ENCODE results near the gene DPYD.

The DPYD gene

DNA sequence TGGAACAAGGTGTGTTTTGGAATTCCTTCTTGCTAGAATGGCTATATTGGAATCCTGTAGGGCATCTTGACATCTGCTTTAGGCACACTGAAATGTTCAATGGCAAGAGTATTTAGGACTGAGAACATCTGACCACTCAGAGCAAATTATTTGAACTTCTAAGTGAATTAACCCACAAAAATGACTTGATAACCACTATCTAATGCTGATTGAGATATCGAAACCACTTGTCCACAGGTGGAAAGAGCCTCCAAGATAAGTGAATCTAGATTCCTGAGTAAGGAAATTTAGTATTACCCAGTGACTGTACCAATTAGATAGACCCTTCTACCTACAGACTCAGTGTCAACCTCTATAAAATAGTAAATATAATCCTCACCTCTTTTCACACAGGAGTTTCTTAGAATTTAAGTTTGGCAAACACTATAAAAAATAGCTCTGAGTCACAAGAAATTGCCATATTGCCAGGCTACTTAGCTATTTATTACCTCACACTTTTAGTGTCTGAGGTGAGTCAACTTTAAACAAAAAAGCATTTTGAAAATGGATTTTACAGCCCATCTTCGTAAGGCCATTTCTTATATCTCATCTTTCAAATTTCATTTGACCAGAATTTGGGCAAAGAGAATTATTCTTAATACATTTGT lies 777.5 kb downstream of the DPYD start:
- H3K27ac ChIP-seq = no peak overlapping the region
- TF ChIP-seq, protein P1, sequence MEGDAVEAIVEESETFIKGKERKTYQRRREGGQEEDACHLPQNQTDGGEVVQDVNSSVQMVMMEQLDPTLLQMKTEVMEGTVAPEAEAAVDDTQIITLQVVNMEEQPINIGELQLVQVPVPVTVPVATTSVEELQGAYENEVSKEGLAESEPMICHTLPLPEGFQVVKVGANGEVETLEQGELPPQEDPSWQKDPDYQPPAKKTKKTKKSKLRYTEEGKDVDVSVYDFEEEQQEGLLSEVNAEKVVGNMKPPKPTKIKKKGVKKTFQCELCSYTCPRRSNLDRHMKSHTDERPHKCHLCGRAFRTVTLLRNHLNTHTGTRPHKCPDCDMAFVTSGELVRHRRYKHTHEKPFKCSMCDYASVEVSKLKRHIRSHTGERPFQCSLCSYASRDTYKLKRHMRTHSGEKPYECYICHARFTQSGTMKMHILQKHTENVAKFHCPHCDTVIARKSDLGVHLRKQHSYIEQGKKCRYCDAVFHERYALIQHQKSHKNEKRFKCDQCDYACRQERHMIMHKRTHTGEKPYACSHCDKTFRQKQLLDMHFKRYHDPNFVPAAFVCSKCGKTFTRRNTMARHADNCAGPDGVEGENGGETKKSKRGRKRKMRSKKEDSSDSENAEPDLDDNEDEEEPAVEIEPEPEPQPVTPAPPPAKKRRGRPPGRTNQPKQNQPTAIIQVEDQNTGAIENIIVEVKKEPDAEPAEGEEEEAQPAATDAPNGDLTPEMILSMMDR (conservative IDR thresholded peaks at IDR 0.05) = no peak

DNA sequence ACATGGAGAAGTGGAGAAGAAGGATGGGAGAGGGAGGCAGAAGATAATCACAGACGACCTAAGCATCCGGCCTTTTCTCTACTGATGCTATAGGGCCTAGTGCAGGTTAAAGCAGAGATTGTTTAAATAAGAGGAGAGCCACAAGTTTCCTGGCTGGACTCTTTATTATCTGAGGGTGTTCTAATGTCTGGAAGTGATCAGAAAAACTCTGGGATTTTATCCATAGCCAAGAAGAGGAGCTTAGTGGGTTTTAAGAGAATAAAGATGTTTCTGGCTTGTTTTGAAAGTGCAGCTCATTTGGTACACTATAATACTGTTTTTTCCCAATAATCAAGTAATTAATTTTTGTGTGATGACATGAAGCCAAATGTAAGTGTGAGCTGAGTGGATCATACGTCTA lies 780.2 kb downstream of the DPYD start:
- no peak overlapping the region for H3K27ac ChIP-seq
- TF ChIP-seq, protein P1 (conservative IDR thresholded peaks at IDR 0.05) = no peak

DNA sequence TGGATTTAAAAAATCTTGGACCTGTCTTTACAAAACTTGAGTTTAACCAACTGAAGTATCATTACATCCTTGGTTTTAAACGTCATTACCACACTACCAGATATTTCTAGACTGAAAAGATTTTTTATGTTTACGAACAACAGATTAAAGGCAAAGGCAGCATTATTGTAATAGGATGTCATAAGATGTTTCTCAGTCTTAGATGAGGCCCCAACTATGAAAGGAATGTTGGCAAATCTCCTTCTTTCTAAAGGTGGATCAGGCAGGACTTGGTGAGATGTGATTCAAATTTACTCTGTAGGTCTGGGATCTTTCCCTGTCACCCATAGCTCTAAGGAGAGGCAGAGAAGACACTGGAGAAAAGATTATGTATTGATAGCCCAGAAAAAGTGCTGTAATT lies 781.3 kb downstream of the DPYD start:
- TF ChIP-seq, protein P1 (conservative IDR thresholded peaks at IDR 0.05) = no peak
- H3K27ac ChIP-seq = no peak overlapping the region

DNA sequence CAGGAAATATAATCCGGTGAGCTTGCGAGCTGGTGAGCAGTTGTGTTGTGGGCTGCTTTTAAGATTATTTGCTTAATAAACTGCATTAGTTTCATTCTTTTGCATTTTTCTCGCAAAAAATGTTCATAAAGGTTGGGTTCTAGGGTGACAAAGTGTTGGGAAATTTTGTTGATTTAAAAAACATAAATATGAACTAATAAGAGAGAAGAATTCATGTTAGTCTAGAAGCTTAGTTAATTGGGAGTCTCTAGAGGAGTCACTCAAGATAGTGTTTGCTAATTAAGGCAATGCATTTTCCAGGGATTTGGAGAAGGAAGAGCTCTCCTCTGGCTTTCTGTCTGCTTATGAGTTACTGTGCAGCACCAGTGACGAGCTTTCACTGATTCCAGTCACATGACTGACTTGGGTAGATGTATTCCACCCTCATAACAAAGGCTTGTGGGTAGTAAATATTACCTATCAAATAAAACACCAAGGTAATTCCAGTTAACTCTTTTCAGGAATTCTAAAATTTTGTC lies 782.3 kb downstream of the DPYD start:
- peak overlapping the region; percentile 28; the same call in 1 of the 2 replicates for H3K27ac ChIP-seq
- TF ChIP-seq, protein P1 (conservative IDR thresholded peaks at IDR 0.05) = peak; percentile 26

DNA sequence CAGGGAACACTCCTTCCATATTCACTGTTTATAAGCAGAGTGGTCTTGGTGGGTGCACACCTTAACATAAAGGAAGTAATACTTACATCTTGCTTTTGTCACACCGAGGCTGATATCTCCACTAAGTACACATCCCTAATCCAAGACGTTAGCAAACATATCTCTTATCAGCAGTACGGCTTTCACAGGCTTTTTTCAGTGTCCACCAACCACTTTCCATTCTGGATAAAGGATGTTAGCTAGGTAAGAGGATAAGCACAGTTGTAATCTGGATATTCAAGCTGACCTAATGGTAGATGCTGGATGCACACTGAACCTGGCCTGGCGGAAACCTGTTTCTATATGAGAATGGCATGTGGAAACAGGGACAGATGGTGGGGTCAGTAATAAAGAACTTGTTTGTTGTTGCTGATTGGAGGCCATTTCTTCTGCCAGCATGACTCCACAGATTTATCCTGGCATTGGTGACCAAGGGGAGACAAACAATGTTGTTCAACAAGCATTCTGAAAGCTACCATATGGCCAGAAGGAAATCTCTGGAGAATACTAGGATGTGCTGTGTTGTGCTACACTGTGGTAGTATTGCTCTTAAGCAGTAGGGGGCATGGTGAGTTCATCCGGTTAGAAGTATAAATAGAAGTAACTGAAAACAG lies 782.8 kb downstream of the DPYD start:
- peak overlapping the region; percentile 28; the same call in 1 of the 2 replicates for H3K27ac ChIP-seq
- TF ChIP-seq, protein P1 (conservative IDR thresholded peaks at IDR 0.05) = peak; percentile 79

DNA sequence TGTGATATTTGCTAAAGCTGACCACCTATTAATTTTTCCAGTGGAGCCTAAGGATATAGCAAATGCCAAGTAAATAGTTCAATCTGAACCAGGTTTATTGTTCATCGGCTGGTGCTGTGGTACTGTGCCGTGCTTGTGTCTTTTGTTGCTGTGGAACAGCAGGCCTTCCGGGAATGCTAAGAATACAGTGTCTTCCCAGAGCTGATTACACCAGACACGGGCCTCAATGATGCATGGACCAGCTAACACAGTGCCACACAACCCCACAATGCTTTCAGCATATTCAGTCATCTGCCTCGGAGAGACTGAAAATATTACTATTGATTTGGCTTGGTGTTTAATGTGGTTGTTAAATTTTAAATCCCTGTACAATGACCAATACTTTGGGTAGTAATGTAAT lies 783.8 kb downstream of the DPYD start:
- TF ChIP-seq, protein P1 (conservative IDR thresholded peaks at IDR 0.05) = no peak
- no peak overlapping the region for H3K27ac ChIP-seq

DNA sequence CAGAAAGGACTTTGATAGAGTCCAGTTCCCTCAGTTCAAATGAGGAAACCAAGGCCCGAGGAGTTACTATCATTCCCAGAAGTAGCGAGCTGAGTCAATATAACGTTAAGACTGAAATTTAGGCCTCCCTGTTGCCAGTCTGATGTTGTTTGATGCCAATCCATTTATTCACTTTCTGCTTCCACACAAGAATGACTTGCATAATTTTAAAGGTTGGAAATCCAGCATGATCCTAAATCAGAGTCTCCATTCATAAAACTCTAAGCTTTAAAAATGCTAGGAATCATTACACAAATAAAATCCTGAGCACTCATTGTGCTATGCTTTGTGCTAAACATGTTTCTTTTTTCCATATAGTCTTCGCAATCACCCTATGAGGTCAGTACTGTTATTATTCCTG lies 784.9 kb downstream of the DPYD start:
- TF ChIP-seq, protein P1 (conservative IDR thresholded peaks at IDR 0.05) = no peak
- no peak overlapping the region for H3K27ac ChIP-seq

Measured in VCaP (cell line).